LNCaP clone FGC (cell line): Measurements from ENCODE around the gene MCTP1.

ENCODE experiments used
- DNase-seq: peaks from one replicate; pipeline ENCODE4 v3.0.0-alpha.2; 2011; ENCODE audit warnings: low read depth
- H3K4me3 ChIP-seq: 2 replicates; pipeline ENCODE4 v1.5.1; 2011; ENCODE audit warnings: mild to moderate bottlenecking, low read depth, low read length, control low read depth
- CTCF ChIP-seq: IDR thresholded peaks from 2 replicates; pipeline ENCODE4 v1.5.1; 2012; ENCODE audit warnings: mild to moderate bottlenecking; ENCODE audit not compliant: control insufficient read depth, insufficient read depth; ENCODE audit errors: extremely low read depth

The MCTP1 gene

DNA sequence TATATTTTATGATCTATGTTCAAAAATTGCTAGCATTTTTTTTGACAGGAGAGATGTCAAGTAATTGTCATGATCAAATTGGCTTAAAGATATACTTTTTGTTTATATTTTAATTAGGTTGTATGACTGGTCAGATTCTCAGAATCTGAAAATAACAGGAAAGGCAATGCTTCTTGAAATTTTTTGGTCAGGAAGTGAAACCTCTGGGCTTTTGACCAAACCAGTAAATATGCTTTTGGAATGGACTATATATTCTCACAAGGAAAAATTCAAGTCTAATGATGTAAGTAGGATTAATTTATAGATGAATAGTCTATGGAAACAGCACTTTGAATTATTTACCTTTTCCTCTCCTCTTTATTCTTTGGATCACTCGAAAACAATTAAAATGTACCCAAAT lies 614.2 kb downstream of the MCTP1 start:
- TF ChIP-seq CTCF: no peak
- DNase-seq: no peak
- H3K4me3 ChIP-seq: no peak overlapping the region

GRCh38 chr5:94667937-94668336 lies 617.0 kb downstream of the MCTP1 start:
- H3K4me3 ChIP-seq: no peak overlapping the region
- no peak for TF ChIP-seq CTCF
- DNase-seq: no peak

DNA sequence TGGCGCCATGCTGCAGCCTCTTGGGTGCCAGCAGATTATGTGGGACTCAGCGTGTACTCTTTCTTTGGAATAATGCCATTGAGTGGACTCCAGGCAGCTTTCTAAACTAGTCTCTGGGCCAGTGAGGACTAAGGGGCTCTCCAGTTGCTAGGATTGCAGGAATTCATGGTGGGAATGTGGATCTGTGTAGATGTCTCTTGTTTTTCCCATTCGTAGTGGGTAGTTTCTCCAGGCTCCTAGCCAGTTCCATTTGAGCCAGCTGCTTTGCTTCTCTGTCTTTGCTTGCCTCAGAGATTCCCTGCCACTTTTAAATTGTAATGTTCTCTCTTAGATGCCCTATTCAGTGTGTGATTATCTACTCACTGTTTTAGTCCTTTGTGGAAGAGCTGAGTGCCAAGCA lies 623.8 kb downstream of the MCTP1 start:
- no peak overlapping the region for H3K4me3 ChIP-seq
- no peak for TF ChIP-seq CTCF
- DNase-seq: no peak

DNA sequence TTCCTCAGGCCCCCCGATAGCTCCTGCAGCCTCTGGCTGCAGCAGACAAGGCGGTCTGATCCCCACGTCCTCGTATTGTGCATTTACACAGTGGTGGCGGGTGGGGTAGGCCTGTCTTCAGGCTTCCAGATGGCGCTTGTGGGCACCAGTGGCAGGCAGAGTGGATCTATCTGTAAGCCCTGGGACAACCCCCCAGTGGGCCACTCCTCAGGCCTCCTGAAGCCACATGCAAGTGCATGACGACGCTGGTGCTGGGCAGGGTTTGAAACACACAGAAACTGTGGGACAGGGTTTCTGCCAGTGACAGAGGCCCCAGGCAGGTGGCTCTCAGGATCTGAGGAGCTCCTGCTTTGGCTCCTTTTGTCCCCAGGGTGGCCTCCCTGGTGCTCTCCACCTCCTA lies 624.4 kb downstream of the MCTP1 start:
- no peak overlapping the region for H3K4me3 ChIP-seq
- no peak for TF ChIP-seq CTCF
- no peak for DNase-seq

DNA sequence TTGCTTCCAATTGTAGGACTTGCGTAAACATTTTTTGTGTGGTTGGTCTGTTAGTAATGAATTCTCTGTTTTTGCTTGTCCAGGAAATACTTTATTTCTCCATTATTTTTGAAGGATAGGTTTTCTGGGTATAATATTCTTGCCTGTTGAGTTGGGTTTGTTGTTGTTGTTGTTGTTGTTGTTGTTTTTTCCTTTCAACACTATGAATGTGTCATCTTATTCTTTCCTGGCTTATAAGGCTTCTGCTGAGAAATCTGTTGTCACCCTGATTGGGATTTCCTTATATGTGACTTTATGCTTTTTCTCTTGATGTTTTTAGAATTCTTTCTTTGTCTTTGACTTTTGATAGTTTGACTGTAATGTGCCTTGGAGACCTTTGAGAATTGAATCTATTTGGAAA lies 626.6 kb downstream of the MCTP1 start:
- no peak for TF ChIP-seq CTCF
- no peak for DNase-seq

More for the DNA sequence above, 626.6 kb downstream of the MCTP1 start:
- H3K4me3 ChIP-seq: no peak overlapping the region
